GM12878 (cell line): ENCODE results near the gene PAM. TPM values are rescaled to one million over a fixed set of nuclear protein-coding genes. Genes with fewer than 3 reads are reported as not detected.

ENCODE experiments used
- ATF3 ChIP-seq: IDR thresholded peaks from 2 replicates; pipeline ENCODE4 v1.6.1; 2011; ENCODE audit warnings: low read depth, mild to moderate bottlenecking, low read length, moderate library complexity, borderline replicate concordance; ENCODE audit errors: extremely low read depth
- E2F4 ChIP-seq: IDR thresholded peaks from 2 replicates; pipeline ENCODE4 v1.6.1; 2012; ENCODE audit warnings: low read depth, low read length, improper control_type of control experiment
- E2F8 ChIP-seq: fragments of 450-650 bp; IDR thresholded peaks from 2 replicates; pipeline ENCODE4 v1.6.1; 2018; ENCODE audit warnings: mild to moderate bottlenecking, low read depth, moderate library complexity; ENCODE audit not compliant: partially characterized antibody
- LARP7 ChIP-seq: fragments of 450-650 bp; IDR thresholded peaks from 2 replicates; pipeline ENCODE4 v1.6.1; 2017; ENCODE audit warnings: mild to moderate bottlenecking
- YBX1 ChIP-seq: fragments of 450-650 bp; IDR thresholded peaks from 2 replicates; pipeline ENCODE4 v1.6.1; 2016; ENCODE audit warnings: antibody characterized with exemption
- ZBTB33 ChIP-seq: fragments of 450-650 bp; IDR thresholded peaks from 2 replicates; pipeline ENCODE4 v1.6.1; 2017; ENCODE audit warnings: mild to moderate bottlenecking
- polyA plus RNA-seq, 11 experiments: library from polyadenylated mRNA; depleted of rRNA in 4 of 11; unstranded in 6 of 11; stranded (reverse) in 5 of 11; fragments of >200 nt; fragmentation: Nextera tagmentation in 4 of 11; fragmentation: Illumina TruSeq in 1 of 11; extraction: Ambion mirVana in 4 of 11; extraction: Trizol in 1 of 11; gene quantifications; 1 replicate in 1 of 11; 2 replicates in 10 of 11; pipeline versions ENCODE4 v1.2.1 to v1.2.3, GENCODE V29; 2011 to 2016; ENCODE audit warnings: inconsistent platforms in 2 of 11, missing spikeins in 2 of 11, low read depth in 1 of 11
- total RNA-seq, 4 experiments: library from RNA; depleted of rRNA in 3 of 4; stranded (reverse); fragments of >200 nt in 3 of 4; fragmentation: Illumina TruSeq in 1 of 4; extraction: Trizol in 1 of 4; gene quantifications; 2 replicates each; pipeline versions ENCODE4 v1.2.1 to v1.2.3, GENCODE V29; 2013 to 2021

Gene PAM
- total and polyA plus RNA-seq, 10 of the 15 experiments (the other 5 are each of a cell fraction or from before 2014, with no cell fraction given), result 5.5 to 72.5 (median 15.4) TPM

GRCh38 chr5:102858808-102859207 is 103.7 kb downstream of the PAM start (continued):
- TF ChIP-seq ZBTB33, result no peak
- TF ChIP-seq YBX1, result no peak
- TF ChIP-seq E2F8, result no peak
- TF ChIP-seq E2F4, result no peak
- TF ChIP-seq LARP7, result no peak
- TF ChIP-seq ATF3, result no peak
